ENCODE measurements around the gene CLCN3.

DNA sequence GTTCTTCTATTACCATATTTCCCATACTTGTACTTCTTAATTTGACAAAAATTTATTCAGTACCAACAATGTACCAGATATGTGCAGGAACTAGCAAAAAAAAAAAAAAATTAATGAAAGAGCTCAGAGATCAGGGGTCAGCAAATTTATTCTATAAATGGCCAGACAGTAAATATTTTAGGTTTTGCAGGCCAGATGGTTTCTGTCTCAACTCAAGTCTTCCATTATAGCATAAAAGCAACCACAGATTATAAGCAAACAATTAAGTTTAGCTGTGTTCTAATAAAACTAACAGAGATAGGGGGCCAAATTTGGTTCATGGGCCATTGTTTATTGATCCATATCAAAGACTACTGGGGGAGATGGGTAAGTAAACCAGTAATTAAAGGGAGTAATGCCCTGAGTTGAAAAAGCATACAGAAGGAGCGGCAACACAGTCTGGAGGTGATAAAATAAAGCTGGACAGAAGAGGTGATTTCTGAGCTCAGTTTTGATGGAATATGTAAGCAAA is 27.3 kb upstream of the CLCN3 start:
- TF ChIP-seq, protein P1, sequence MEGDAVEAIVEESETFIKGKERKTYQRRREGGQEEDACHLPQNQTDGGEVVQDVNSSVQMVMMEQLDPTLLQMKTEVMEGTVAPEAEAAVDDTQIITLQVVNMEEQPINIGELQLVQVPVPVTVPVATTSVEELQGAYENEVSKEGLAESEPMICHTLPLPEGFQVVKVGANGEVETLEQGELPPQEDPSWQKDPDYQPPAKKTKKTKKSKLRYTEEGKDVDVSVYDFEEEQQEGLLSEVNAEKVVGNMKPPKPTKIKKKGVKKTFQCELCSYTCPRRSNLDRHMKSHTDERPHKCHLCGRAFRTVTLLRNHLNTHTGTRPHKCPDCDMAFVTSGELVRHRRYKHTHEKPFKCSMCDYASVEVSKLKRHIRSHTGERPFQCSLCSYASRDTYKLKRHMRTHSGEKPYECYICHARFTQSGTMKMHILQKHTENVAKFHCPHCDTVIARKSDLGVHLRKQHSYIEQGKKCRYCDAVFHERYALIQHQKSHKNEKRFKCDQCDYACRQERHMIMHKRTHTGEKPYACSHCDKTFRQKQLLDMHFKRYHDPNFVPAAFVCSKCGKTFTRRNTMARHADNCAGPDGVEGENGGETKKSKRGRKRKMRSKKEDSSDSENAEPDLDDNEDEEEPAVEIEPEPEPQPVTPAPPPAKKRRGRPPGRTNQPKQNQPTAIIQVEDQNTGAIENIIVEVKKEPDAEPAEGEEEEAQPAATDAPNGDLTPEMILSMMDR (IDR thresholded peaks at IDR 0.05; ENCODE audit: poor library complexity) = no peak
- TF ChIP-seq EZH2 (IDR thresholded peaks at IDR 0.05; ENCODE audit: borderline replicate concordance) = no peak
